ENCODE measurements around the gene TSACC.
A peak's percentile ranks its signal among the peaks of the same experiment; 100 is the strongest.

Gene TSACC

DNA sequence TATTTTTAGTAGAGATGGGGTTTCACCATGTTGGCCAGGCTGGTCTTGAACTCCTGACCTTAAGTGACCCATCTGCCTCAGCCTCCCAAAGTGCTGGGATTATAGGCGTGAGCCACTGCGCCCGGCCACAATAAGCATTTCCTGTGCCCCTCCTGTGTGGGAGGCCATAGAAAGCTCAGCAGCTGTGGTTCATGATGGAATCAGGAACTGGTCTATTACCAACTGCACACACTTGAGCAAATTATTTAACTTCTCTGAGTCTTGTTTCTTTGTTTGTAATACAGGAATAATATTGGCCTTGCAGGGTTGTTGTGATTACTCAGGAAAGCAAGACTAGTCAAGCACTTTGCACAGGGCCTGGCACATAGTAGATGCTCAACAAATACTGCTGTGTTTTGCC lies 45.7 kb downstream of the TSACC start:
- TF ChIP-seq CTCF (conservative IDR thresholded peaks at IDR 0.05; ENCODE audit: low read depth, low read length), result no peak
- no peak overlapping the region for H3K4me3 ChIP-seq (ENCODE audit: low read depth, low read length)
- no peak for DNase-seq (ENCODE audit: low read depth)

- H3K4me3 ChIP-seq (ENCODE audit: low read depth, low read length), result no peak overlapping the region
- DNase-seq (ENCODE audit: low read depth), result no peak
- no peak for TF ChIP-seq CTCF (conservative IDR thresholded peaks at IDR 0.05; ENCODE audit: low read depth, low read length)
Observed at GRCh38 chr1:156384658-156385057, 46.3 kb downstream of the TSACC start.

DNA sequence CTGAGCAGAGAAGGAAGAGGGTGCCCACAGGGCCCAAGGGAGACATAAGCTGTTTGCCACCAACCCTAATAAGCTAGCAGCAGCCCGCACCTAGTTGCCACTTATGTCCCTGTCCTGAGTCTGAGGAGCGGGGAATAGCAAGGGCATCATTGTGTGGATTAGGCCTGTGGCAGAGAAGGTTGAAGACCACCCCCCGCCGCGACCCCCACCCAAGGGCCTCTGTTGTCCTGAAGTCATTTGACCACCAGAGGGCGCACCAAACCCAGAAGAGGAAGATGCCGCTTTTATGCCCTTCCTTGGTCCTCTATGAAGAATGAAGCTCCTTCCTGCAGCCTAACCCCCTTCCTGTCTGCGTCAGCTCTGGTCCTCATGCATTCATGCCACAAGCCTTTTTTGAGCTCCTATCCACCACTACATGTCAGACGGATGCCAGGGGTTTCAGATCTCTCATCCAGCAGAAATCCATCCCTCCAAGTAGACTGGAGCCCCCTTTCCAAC lies 47.3 kb downstream of the TSACC start:
- no peak overlapping the region for H3K4me3 ChIP-seq (ENCODE audit: low read depth, low read length)
- peak; percentile 74 for DNase-seq (ENCODE audit: low read depth)
- peak; percentile 88 for TF ChIP-seq CTCF (conservative IDR thresholded peaks at IDR 0.05; ENCODE audit: low read depth, low read length)

DNA sequence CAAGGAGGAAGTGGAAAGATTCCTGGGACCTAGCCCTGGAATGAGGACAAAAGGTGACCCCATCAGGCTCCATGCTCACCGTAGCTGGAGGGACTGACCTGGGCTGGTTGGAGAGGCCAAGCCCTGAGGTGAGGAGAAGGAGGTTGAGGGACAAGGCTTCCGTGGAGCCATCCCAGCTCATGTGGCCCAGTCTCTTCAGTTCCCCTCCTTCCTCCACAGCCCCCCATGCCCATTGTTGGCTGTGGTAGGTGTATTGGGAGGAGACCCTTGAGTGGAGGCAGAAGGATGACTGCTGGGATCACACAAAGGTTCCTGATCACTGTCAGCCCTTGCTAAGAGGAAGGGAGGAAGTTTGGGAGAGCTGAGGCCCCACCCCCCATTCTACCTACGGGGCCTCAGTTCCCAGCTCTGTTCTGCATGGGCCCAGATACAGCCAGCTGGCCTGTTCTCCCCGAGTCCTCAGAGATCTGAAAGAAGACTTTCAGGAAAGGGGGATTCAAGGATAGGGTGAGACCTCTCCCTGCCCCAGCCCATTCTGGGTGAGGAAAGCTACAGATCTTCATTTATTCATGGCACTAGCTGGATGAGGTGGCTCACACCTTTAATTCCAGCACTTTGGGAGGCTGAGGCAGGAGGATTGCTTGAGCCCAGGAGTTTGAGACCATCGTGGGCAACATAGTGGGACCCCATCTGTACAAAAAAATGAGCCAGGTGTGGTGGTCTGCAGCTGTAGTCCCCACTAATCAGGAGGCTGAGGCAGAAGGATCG lies 48.0 kb downstream of the TSACC start:
- TF ChIP-seq CTCF (conservative IDR thresholded peaks at IDR 0.05; ENCODE audit: low read depth, low read length), result no peak
- DNase-seq (ENCODE audit: low read depth), result no peak
- no peak overlapping the region for H3K4me3 ChIP-seq (ENCODE audit: low read depth, low read length)

DNA sequence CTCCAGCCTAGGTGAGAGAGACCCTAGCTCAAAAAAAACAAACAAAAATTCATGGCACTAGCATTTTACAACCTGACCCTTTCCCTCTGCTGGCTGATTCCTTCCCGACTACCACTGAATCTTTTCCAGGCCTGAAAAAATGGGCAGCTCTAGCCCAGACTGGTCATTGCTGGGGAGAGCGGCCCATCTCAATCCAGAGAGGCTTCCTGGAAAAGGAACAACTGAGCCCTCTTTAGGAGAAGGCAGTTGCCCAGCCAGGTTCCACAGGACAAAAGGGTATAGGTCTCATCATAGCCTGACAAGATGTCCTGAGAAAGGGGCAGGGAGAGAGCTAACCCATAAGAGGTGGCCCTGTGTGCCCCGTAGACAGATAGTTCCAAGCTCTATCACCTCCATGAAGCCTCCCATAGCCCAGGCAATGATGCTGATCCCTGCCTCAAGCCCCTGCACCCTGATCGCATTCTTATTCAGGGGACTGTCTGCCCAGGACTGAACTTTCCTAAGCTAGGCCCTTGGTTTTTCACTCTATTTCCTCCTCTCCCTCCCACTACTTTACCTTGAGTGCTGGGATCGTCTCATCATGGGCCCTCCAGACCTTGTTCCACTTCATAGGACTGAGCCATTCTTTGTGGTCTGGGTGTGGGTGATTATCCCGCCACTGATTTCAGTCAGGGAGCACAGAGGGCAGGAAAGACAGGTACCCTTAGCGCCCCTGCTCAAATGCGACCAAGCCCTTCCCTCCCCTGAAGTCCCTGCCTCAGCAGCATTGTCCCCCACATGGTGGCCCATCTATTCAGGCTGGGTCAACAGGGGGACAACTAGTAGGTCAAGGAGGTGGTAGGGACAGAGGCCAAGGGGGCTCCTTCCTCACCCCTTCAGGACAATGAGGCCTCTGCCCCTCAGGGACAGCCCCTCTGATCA lies 48.9 kb downstream of the TSACC start:
- DNase-seq (ENCODE audit: low read depth), result no peak
- no peak for TF ChIP-seq CTCF (conservative IDR thresholded peaks at IDR 0.05; ENCODE audit: low read depth, low read length)
- H3K4me3 ChIP-seq (ENCODE audit: low read depth, low read length), result no peak overlapping the region

DNA sequence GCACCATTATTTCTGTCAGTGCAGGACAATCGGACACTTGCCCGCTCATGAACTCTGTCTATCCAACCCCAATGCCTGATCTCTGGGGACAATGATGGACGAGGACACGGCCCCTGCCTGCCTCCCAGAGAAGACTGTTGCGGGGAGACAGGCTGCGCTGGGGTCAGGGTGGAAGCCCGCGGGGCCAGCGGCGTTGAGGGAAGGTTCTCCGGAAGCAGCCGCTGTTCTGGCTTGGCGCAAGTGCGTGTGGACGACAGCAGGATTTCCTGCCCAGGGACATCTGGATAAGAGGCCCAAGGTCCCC lies 49.5 kb downstream of the TSACC start:
- no peak for DNase-seq (ENCODE audit: low read depth)
- H3K4me3 ChIP-seq (ENCODE audit: low read depth, low read length), result no peak overlapping the region
- TF ChIP-seq CTCF (conservative IDR thresholded peaks at IDR 0.05; ENCODE audit: low read depth, low read length), result no peak
